GM21717 (cell line): ENCODE data around the gene SLC13A3.

Experiments used
- ATAC-seq: cut with Tn5 transposase; IDR thresholded peaks from one replicate; pipeline ENCODE4 v1.9.1; 2021; ENCODE audit warnings: mild to moderate bottlenecking, moderate library complexity; ENCODE audit not compliant: unreplicated experiment

The SLC13A3 gene

DNA sequence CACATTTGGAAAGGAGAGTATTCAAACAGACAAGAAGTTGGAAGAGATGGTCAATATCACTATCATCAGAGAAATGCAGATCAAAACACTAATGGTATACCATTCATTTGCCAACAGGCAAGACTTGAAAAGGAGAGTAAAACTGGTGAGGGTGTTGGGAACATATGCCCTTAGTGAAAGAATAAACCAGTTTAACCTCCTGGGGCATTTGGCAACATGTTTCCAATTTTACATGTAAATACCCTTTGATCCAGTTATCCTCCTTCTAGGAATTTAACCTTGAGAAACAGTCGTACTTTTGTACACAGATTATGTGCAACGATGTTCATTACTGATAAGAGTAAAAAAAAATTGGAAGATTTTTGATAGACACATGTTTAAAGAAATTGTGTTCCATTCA, 66.8 kb downstream of the SLC13A3 start:
- ATAC-seq: no peak

DNA sequence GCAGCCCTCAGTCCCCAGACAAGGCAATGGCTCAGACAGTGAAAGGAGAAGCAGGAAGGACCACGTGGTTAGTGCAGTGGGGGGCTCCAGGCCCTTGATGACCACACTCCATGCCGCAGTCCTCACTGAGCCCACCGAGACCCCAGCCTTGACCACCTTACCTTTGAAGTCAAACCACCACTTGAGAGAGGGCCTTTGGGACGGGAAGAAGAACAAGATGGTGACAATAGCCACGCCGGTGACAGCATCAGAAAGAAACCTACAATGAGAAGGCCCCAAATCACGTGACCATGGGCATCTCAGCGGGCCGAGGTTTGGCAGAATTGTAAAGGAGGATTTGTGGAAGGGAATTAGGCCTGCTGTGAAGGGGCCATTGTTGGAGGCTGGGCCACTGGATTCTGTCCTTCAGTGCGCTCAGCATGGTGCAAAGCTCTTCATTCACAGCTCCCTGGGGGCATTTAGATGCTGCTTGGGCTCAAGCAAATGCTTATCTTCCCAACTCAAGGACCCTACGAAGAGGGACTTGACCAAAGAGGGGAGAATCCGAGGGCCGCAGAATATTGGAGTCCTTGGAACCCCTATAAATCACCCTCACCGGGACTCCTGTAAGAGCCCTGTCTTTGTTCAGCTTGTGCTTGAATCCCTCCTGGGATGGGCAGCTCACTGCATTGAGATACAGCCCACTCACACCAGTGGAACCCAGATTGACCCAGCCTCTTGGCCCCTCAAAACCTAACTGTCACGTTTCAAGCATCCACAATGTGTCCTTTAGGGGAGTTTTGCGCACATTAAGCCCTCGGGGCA, 67.6 kb downstream of the SLC13A3 start:
- no peak for ATAC-seq

DNA sequence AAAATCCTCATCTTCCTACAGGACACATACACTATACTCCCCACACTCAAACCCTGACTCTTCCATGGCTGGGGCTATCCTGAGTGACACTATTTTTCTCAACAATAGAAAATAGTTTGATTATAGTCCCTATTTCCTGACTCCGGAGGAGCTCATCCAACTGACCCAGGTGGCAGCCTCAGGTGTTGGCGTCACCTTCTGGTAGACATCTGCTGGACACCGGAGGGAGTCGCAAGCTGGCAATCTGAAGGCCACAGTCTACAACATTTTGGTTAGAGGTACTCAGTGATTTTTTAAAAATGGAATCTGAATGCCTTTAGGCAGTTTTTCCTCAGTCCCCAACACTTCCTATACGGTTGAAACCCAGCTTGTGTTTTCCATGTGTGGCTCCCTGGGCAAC, 68.6 kb downstream of the SLC13A3 start:
- ATAC-seq: no peak

DNA sequence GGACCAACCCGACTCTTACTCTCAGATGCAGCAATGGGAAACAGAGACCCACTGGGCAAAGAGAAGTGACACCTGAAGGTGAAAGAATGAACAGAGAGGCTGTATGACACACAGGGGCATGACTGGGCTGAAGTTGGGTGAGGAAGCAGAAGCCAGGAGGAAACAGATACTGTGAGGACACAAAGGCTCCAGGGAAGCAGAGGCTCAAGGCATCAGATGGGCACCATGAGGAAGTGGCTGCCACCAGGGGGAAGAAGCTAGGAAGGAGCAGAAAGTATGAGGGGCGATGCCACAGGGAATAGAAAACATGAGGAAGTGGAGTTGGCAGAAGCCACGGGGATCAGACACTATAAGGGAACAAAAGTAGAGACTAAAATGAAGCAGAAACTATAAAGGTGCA, 69.9 kb downstream of the SLC13A3 start:
- no peak for ATAC-seq

DNA sequence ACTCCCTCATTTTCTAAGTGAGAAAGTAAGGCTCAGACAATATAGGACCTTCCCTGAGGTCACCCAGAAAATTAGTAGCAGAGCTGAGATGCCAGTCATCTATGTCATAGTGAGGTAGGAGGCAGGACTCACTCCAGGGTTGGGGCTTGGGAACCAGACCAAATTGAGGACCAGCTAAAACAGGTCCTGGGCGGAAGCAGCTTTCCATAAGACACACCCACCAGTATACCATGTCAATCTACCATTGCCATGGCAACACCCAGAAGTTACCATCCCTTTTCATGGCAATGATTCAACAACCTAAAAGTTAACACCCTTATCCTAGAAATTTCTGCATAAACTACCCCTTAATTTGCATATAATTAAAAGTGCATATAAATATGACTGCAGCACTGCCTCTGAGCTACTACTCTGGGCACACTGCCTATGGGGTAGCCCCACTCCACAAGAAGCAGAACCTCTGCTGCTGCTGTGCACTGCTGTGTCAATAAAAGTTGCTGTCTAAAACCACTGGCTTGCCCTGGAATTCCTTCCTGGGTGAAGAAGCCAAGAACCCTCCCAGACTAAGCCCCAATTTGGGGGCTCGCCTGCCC, 70.5 kb downstream of the SLC13A3 start:
- ATAC-seq: no peak

DNA sequence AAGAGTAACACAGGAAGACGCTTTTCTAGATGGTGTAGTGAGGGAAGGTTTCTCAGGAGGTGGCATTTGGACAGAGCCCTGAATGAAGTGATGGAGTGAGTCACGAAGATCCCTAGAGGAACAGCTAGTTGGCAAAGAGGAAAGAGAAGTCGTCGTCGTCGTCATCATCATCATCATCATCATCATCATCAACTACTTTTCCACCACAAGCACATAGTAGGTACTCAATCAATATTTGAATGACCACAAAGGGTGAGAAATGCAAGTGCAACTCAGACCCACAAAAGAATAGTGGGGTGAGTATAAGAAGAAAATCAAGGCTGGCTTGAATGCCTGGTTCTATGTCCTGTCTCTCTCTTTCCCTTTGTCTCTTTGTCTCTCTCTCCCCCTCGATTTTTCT, 72.5 kb downstream of the SLC13A3 start:
- no peak for ATAC-seq

DNA sequence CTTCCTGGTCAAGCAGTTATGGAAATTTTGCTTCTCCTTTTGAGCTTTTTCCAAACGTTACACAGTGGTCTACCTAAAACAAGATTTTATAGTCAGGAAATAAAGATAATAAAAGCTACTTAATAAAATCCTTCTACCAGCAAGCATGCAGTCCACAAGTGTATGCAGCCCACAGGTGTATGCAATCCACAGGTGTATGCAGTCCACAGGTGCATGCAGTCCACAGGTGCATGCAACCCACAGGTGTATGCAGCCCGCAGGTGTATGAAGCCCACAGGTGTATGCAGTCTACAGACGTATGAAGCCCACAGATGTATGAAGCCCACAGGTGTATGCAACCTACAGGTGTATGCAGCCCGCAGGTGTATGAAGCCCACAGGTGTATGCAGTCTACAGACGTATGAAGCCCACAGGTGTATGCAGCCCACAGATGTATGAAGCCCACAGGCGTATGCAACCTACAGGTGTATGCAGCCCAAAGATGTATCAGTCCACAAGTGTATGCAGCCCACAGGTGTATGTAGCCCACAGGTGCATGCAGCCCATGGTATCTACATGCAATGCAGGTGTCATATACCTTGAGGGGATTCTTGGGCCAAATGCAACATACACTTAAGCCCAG, 74.4 kb downstream of the SLC13A3 start:
- ATAC-seq: no peak

DNA sequence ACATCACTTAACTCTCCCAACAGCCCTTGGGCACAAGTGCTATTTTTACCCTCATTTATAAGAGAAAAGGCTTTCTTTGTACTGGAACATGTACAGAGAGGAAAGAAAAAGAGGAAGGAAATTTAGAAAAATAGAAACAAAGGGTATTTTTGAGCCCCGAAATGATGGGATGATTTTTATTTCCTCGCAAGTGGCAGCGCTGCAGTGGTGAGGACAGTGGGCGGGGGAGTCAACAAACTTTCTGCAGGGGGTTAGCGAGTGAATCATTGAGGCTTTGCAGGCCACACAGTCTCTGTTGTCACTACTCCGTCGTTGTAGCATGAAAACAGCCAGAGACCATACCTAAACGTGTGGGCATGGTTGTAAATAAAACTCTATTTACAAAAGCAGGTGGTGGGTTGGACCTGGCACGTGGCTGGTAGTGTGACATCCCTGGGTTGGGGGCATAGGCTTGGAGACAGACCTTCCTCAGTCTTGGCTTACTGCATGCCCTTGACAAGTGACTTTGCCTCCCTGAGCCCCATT, 75.3 kb downstream of the SLC13A3 start:
- no peak for ATAC-seq

DNA sequence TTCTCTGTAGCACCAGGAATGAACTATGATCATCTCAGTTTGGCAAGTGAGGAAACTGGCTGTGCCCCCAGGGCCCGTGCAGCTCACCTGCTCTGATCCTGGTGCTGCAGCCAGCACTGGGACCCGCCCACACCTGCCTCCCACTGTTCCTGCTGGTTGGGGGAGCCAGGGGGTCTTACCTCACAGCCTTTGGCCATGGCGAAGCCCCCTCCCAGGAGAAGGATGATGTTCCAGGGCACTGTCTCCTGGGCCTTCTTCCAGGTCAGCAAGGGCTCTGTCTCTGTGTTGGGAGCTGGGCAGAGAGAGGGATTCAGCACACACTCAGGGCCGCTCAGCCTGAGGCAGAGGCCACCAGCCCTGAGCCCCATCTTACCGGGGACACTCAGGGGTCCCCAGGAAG, 75.9 kb downstream of the SLC13A3 start:
- ATAC-seq: no peak

DNA sequence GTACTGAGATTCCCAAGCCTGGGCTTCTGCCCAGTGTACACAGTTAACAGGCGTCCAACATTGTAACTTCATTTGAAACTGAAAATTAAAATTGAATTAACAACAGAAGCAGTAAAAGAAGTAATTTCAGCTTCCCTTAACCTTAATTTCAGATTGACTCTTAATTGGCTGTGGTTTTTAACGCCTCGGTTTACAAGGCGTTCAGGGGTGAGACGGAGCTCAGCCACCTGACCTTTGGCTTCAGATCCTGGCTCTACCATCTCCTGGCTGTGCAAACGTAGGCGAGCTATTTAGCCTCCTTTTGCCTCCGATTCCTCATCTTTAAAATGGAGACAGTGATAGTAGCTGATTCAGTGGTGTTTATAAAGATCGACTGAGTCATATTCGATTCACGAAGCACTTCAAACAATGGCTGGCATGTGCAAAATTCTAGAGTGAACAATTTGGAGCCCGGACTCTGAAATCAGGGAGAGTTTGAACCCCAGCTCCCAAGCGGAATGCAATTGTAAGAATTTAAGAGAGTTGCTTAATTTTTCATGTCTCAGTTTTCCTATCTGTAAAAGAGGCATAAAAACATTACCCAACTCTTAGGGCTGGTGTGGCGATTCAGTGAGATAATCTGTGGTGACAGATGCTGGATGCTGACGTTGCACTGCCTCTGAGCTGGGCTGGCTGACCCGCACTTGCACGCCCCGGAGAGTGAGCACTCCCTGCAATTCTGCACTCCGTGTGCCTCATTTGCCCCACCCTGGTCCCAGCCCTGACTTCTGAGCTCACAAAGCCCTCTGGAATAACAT, 77.3 kb downstream of the SLC13A3 start:
- no peak for ATAC-seq

DNA sequence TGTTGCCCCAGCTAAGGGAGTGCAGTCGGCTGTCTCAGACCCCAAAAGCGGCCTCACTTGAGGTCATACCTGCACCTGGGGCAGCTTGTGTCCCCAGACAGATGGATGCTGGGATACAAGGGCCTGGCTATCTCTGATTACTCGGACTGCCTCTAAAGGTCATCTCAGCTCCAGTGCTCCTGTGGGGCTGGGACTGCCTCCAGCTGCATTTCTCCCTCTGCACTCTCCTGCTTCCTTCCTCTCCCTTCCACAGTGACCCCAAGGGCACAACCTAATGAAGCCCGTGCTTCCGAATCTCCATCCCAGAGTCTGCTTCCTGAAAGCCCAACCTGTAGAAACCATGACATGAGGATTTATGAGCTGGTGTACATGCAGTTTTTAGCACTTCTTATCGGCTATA, 78.0 kb downstream of the SLC13A3 start:
- no peak for ATAC-seq

DNA sequence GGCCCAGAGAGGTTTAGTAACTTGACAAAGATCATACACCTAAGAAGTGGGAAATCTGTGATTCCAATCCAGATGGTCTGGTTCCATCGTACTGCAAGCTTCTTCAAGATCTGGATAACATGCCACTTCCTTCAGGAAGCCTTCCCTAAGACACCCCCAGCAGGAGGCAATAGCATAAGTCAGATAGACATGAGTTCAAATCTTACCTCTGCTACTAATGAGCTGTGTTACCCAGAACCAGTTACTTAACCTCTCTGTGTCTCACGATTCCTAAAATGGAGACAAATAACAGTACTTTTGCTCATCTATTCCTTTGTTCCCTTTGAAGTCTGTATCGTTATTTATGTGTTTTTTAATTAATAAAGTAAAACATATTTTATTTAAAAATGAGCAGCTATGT, 78.5 kb downstream of the SLC13A3 start:
- ATAC-seq: no peak

DNA sequence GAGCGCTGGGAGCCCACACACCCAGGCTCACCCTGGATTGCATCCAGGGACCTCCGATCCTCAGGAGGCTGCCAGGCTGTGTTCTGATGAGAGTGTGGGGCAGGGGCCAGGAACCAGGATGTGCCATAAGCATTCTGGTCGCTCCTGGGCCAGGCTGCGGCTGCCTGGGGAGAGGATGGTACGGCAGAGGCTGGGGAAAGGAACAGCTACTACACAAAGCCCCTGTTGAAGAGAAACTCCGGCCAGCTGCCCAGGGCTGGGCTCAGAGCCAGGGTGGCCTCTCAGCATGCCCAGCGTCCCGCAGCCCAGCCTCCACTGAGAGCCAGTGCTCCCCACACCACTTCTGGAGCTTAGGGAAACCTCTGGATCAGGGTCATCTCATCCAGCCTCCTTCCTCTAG, 79.1 kb downstream of the SLC13A3 start:
- ATAC-seq: no peak

DNA sequence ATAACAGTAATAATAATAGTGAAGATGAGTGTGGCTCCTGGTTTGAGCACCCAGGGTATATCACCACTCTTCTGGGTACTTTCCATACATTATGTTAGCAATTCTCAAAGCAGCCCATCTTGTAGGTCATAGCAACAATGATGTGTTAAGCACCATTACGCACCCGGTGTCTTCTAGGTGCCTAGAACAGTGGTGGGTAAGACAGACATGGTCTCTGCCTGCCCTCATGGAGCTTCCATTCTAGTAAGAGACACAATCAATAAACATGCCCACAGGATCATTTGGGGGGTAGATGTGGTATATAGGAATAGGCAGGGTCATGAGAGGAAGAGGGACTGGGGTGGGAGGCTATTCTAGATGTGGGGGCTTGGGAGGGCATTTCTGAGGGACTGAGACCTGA, 79.8 kb downstream of the SLC13A3 start:
- ATAC-seq: no peak

DNA sequence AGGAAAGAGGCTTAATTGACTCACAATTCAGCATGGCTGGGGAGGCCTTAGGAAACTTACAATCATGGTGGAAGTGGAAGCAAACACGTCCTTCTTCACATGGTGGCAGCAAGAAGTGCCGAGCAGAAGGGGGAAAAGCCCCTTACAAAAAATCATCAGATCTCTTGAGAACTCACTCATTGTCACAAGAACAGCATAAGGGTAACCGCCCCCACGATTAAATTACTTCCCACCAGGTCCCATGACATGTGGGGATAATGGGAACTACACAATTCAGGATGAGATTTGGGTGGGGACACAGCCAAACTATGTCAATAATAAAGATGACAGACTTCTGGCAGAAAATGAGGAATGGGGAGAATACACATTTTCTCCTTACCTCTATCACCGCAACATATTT, 80.3 kb downstream of the SLC13A3 start:
- ATAC-seq: no peak

DNA sequence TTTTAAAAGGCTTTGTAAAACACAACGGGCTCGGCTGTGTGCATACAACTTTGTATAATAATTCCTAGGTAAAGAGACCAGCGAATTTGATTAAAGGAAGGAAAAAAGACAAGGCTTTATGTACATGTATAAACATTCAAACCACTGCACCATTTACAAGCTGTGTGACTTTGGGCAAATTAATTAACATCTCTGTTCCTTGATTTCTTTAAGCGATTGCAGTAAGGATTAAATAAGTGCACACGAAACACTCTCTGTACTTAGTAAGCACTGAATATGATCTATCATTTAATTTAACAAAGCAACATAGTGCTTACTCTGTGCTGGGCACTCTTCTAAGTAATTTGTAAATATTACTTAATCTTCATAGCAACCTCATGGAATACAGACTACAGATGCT, 81.3 kb downstream of the SLC13A3 start:
- ATAC-seq: no peak

DNA sequence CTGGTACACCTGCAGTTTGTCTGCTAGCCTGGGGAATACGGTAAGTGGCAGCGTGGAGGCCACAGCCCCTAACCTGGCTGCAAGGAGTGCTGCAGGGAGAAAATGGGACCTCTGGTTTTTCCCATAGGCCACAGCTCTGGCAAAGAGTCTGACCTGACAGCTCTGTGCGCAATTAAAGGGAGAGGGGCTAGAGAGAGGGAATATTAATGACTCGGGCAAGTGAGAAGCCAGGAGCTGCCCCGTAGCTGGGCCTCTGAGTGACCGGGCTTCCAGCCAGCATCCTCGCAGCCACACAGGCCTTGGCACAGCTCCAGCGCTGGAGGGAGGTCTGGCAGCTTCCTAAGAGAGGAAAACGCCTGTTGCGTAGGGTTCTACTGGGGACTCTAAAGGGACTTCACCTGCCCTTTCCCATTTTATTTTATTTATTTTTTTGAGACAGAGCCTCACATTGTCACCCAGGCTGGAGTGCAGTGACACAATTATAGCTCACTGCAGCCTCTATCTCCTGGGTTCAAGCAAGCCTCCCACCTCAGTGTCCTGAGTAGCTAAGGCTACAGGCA, 82.6 kb downstream of the SLC13A3 start:
- no peak for ATAC-seq

DNA sequence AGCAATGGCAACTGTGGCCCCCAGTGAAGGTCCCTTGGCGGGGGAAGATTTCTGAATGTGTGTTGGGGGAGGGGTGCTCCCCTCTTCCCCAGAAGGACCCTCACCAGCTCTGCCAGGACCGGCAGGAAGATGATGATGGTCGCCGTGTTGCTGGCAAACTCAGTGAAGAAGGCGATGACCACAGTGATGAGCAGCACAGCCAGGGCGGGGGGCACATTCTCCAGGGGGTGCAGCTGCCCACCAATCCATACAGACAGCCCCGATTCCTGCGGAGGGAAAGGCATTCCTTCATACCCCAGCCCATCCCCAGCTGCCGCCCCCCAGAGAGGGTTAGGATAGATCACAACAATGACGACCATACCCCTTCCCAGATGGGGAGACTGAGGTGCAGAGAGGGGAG, 85.1 kb downstream of the SLC13A3 start:
- ATAC-seq: no peak

DNA sequence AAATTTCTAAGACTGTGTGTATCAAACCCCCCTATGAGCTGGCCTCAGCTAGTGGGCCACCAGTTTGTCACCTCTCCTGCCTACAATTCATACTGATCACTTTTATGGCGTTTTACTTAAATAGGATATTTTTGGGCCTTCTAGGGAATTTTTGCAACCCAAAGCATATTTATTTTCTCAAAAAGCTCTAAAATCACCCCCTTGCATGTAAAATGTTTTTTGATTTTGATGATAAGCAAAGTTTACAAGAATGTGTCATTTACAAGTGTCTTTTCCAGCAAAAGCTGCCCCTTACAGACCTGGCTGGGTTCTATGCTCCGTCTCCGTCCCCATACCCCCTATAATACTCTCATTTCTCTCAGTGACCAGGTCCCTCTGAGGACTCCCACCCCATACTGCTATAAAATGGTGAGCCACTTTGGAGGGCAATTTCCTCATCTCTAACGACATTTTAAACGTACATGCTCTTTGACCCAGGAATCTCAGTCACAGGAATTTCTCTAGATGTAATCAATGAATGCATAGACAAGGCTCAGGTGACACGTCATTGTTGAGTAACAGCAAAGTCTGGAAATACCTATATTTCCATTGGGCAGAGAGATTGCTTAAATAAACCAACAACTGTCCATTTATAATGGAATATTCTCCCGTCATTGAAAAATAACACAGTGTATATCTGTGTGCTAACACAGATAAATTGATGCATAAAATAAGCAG, 86.9 kb downstream of the SLC13A3 start:
- ATAC-seq: no peak

DNA sequence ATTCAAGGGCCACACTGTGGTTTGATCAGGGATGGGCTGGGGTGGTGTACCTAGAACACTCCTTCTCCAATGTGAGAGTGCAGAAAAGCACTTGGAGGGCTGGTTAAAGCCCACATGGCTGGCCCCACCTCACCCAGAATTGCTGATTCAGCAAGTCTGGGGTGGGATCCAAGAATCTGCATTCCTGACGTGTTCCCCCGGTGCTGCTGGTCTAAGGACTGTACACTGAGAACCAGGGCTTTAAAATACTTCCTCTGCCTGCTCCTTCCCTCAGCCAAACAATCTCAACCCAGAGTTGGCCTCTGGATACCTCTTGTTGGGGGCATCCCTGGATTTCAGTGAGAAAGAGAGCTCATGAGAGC, 87.4 kb downstream of the SLC13A3 start:
- ATAC-seq: no peak
